PC-3 (cell line): ENCODE measurements around the gene DYNLT3. TPM values are rescaled to one million over a fixed set of nuclear protein-coding genes. Genes with fewer than 3 reads are reported as not detected.

Source experiments
- ATAC-seq: fragments of 200-7000 bp; cut with Tn5 transposase; 2 replicates; pipeline ENCODE4 v1.9.1; 2020; ENCODE audit warnings: mild to moderate bottlenecking, moderate library complexity
- BruUV-seq: library from RNA; stranded (reverse); fragments of 400-500 nt; replicated peaks from 2 replicates; lab custom pipeline; 2021; lab: Mats Ljungman, UMichigan
- CTCF ChIA-PET: fragments of 300-600 bp; sonication (Branson Sonifier 250); formaldehyde crosslinking; loops from one replicate; lab custom pipeline; 2022; ENCODE audit warnings: antibody characterized with exemption; lab: Charles Lee
- POLR2A ChIA-PET: fragments of 300-600 bp; sonication (Branson Sonifier 250); formaldehyde crosslinking; loops from one replicate; lab custom pipeline; 2022; ENCODE audit warnings: antibody characterized with exemption; ENCODE audit not compliant: unreplicated experiment; lab: Charles Lee
- DNase-seq: peaks from one replicate; pipeline ENCODE4 v3.0.0-alpha.2; 2015
- H2AFZ ChIP-seq: fragments of 300-600 bp; sonication (generic); 2 replicates; pipeline ENCODE4 v1.6.0; 2016; ENCODE audit warnings: antibody characterized with exemption, low read length
- H3F3A ChIP-seq: fragments of 300-600 bp; sonication (generic); one replicate; pipeline ENCODE4 v1.6.0; 2017; ENCODE audit warnings: antibody characterized with exemption, low read length, control low read depth, mild to moderate bottlenecking; ENCODE audit not compliant: unreplicated experiment
- H3K27ac ChIP-seq: fragments of 300-600 bp; sonication (generic); 2 replicates; pipeline ENCODE4 v1.5.1; 2016; ENCODE audit warnings: mild to moderate bottlenecking, low read length
- H3K27me3 ChIP-seq: fragments of 300-600 bp; sonication (generic); 2 replicates; pipeline ENCODE4 v1.6.1; 2016; ENCODE audit warnings: low read length, mixed read lengths
- H3K36me3 ChIP-seq: fragments of 300-600 bp; sonication (generic); 2 replicates; pipeline ENCODE4 v1.6.1; 2016; ENCODE audit warnings: low read depth, mixed run types, low read length, mixed read lengths
- H3K4me1 ChIP-seq: fragments of 300-600 bp; sonication (generic); 2 replicates; pipeline ENCODE4 v1.5.1; 2016; ENCODE audit warnings: low read length; ENCODE audit not compliant: insufficient read depth
- H3K4me2 ChIP-seq: fragments of 300-600 bp; sonication (generic); 2 replicates; pipeline ENCODE4 v1.6.0; 2016; ENCODE audit warnings: low read length
- H3K4me3 ChIP-seq: fragments of 300-600 bp; sonication (generic); 2 replicates; pipeline ENCODE4 v1.5.1; 2016; ENCODE audit warnings: mild to moderate bottlenecking, low read length, mixed read lengths
- H3K79me2 ChIP-seq: fragments of 300-600 bp; sonication (generic); 2 replicates; pipeline ENCODE4 v1.6.1; 2017; ENCODE audit warnings: low read length, mixed read lengths
- H3K9ac ChIP-seq: fragments of 300-600 bp; sonication (generic); 2 replicates; pipeline ENCODE4 v1.6.0; 2016; ENCODE audit warnings: mild to moderate bottlenecking, low read length
- H3K9me2 ChIP-seq: fragments of 300-600 bp; sonication (generic); replicated peaks from 2 replicates; pipeline ENCODE4 v1.6.1; 2016; ENCODE audit warnings: mixed run types, low read length, mixed read lengths
- H3K9me3 ChIP-seq: fragments of 300-600 bp; sonication (generic); 2 replicates; pipeline ENCODE4 v1.6.1; 2016; ENCODE audit warnings: low read length, mixed read lengths
- H4K20me1 ChIP-seq: fragments of 300-600 bp; sonication (generic); 2 replicates; pipeline ENCODE4 v1.6.1; 2016; ENCODE audit warnings: low read length, mixed read lengths
- EZH2 ChIP-seq: fragments of 300-600 bp; sonication (generic); IDR thresholded peaks from one replicate; pipeline ENCODE4 v1.6.1; 2017; ENCODE audit warnings: antibody characterized with exemption, mild to moderate bottlenecking, low read length; ENCODE audit not compliant: unreplicated experiment
- EZH2phosphoT487 ChIP-seq: fragments of 300-600 bp; sonication (generic); IDR thresholded peaks from 2 replicates; pipeline ENCODE4 v1.6.1; 2018; ENCODE audit warnings: mild to moderate bottlenecking, antibody characterized with exemption, low read length, borderline replicate concordance
- intact Hi-C: fragments of 100-400 bp; cut with micrococcal nuclease; formaldehyde crosslinking; loops from 2 replicates; pipeline ENCODE4 v1.9.0; 2023
- total RNA-seq: library from RNA; depleted of rRNA; stranded (reverse); fragments of >200 nt; gene quantifications from 2 replicates; pipeline ENCODE4 v1.2.3, GENCODE V29; 2014; rRNA removed
- TF ChIP-seq, protein P1 (sequence below): fragments of 300-600 bp; sonication (generic); conservative IDR thresholded peaks from 2 replicates; pipeline ENCODE4 v1.5.1; 2017; ENCODE audit warnings: antibody characterized with exemption, low read depth, mild to moderate bottlenecking, low read length

The DYNLT3 gene
- total RNA-seq, 1 experiment from 2014 or later = 44.0 TPM

DNA sequence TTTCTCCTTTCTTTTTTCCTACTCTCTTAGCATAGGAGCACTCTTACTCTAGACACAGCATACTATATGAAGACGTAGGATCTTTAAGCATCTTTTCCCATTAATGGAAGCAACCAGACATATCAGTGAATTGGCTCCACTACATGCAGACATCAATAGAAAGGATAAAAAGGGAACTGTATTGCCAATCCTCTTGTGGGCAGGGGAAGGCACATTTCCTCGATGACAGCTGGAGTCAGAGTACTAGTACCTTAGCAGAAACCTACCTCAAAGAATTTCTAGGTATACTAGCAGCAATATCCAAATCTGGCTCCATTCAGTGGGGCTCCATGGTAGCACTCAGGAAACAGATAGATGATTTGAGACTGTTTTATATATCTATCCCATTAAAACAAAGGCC, 47.4 kb downstream of the DYNLT3 start:
- BruUV-seq = no TSS peak
- H3K27me3 ChIP-seq = no peaks in the 10 kb centered on the region
- DNase-seq (no peak), ATAC-seq (no peak)
- H3K9me3 ChIP-seq = no peaks in the 10 kb centered on the region
- no peak overlapping the region for H3K27ac ChIP-seq
- TF ChIP-seq EZH2phosphoT487 (no peak), EZH2 (no peak)
- TF ChIP-seq, protein P1, sequence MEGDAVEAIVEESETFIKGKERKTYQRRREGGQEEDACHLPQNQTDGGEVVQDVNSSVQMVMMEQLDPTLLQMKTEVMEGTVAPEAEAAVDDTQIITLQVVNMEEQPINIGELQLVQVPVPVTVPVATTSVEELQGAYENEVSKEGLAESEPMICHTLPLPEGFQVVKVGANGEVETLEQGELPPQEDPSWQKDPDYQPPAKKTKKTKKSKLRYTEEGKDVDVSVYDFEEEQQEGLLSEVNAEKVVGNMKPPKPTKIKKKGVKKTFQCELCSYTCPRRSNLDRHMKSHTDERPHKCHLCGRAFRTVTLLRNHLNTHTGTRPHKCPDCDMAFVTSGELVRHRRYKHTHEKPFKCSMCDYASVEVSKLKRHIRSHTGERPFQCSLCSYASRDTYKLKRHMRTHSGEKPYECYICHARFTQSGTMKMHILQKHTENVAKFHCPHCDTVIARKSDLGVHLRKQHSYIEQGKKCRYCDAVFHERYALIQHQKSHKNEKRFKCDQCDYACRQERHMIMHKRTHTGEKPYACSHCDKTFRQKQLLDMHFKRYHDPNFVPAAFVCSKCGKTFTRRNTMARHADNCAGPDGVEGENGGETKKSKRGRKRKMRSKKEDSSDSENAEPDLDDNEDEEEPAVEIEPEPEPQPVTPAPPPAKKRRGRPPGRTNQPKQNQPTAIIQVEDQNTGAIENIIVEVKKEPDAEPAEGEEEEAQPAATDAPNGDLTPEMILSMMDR = no peak
- no peaks in the 10 kb centered on the region for H4K20me1 ChIP-seq
- intact Hi-C loops = no loop called here
- no peaks in the 10 kb centered on the region for H3F3A ChIP-seq
- no peaks in the 10 kb centered on the region for H3K79me2 ChIP-seq
- H3K9me2 ChIP-seq = no peaks in the 10 kb centered on the region
- no peak overlapping the region for H3K9ac ChIP-seq
- no peaks in the 10 kb centered on the region for H3K4me1 ChIP-seq
- ChIA-PET POLR2A (no interaction called here), CTCF (no interaction called here)
- no peak overlapping the region for H3K4me2 ChIP-seq
- no peak overlapping the region for H3K4me3 ChIP-seq
- H2AFZ ChIP-seq = no peak overlapping the region
- no peaks in the 10 kb centered on the region for H3K36me3 ChIP-seq

DNA sequence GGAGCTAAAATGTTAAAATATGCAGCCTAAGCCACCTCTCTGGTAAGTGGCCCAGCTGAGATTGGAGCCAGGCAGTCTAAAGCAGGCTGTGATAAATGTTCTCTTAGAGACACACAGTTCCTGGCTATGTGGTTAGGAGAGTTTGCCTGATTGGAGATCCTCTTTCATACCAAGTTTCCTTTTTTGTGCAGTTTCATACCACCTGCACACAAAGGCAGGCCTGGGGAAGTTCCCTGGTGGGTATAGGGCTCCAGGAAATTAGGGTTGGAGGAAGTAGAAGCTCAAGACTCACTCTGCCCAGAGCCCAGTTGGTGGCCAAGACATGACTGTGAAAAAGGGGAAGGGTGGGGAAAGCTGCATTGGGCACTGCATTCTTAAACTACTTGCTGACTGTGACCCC, 50.6 kb downstream of the DYNLT3 start:
- Histone ChIP-seq H3K4me1 (no peaks in the 10 kb centered on the region), H3K9ac (no peak overlapping the region), H3K4me3 (no peak overlapping the region), H3K36me3 (no peaks in the 10 kb centered on the region), H3K9me3 (no peaks in the 10 kb centered on the region), H4K20me1 (no peaks in the 10 kb centered on the region), H3K79me2 (no peaks in the 10 kb centered on the region), H3F3A (no peaks in the 10 kb centered on the region), H3K9me2 (no peaks in the 10 kb centered on the region), H2AFZ (no peak overlapping the region), H3K27ac (no peak overlapping the region), H3K4me2 (no peak overlapping the region), H3K27me3 (no peaks in the 10 kb centered on the region)
- intact Hi-C loops = no loop called here
- TF ChIP-seq, protein P1 = no peak
- TF ChIP-seq EZH2phosphoT487 = no peak
- no peak for TF ChIP-seq EZH2
- ChIA-PET POLR2A (no interaction called here), CTCF (no interaction called here)
- DNase-seq (no peak), ATAC-seq (no peak)
- BruUV-seq = no TSS peak

DNA sequence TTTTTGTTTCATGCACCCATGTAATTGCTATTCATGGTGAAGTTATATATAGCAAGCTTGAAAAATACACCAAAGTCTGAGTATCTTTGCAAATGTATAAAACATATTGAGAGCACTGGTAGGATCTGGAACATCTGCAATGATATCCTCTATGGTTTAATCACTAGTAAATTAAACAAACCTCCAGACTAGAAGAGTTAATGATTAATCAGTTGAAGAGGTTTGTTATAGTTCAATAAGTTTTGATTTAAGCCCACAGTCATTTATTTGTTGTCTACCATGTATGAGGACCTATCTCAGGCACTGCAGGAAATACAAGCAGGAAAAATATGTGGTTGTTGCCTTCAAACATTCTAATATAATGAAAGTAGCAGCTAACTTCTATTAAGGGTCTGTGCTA, 51.1 kb downstream of the DYNLT3 start:
- DNase-seq (no peak), ATAC-seq (no peak)
- no peak overlapping the region for H3K27ac ChIP-seq
- no peaks in the 10 kb centered on the region for H3K4me1 ChIP-seq
- no peaks in the 10 kb centered on the region for H3K9me3 ChIP-seq
- no peaks in the 10 kb centered on the region for H3K27me3 ChIP-seq
- H3K36me3 ChIP-seq = no peaks in the 10 kb centered on the region
- no peaks in the 10 kb centered on the region for H4K20me1 ChIP-seq
- no TSS peak for BruUV-seq
- no peak for TF ChIP-seq EZH2phosphoT487
- H3K79me2 ChIP-seq = no peaks in the 10 kb centered on the region
- no peak overlapping the region for H3K4me2 ChIP-seq
- H3F3A ChIP-seq = no peaks in the 10 kb centered on the region
- ChIA-PET CTCF (no interaction called here), POLR2A (no interaction called here)
- intact Hi-C loops = no loop called here
- no peak overlapping the region for H3K9ac ChIP-seq
- no peak overlapping the region for H2AFZ ChIP-seq
- no peaks in the 10 kb centered on the region for H3K9me2 ChIP-seq
- H3K4me3 ChIP-seq = no peak overlapping the region

Other genes with a start within 250 kb of the DYNLT3 start
- 7.7 and 8.0 TPM in 2 replicates for gene XK, start 161.8 kb downstream of the DYNLT3 start, total RNA-seq
- gene CYBB, start 67.5 kb downstream of the DYNLT3 start, total RNA-seq = 0.40 and 0.46 TPM in 2 replicates
- 0.04 and 0.17 TPM in 2 replicates for gene SYTL5, start 159.0 kb upstream of the DYNLT3 start, total RNA-seq